WERI-Rb-1 (cell line): Measurements from ENCODE around the gene TENM4.

Experiments
- DNase-seq: peaks from one replicate; pipeline ENCODE4 v3.0.0-alpha.2; 2020
- H3K27ac ChIP-seq: fragments of 250-450 bp; sonication (Bioruptor Pico); 2 replicates; pipeline ENCODE4 v1.5.1; 2020; ENCODE audit warnings: mild to moderate bottlenecking, moderate library complexity
- H3K27me3 ChIP-seq: fragments of 250-450 bp; sonication (Bioruptor Pico); 2 replicates; pipeline ENCODE4 v1.5.1; 2021; ENCODE audit warnings: mild to moderate bottlenecking, low read depth, moderate library complexity; ENCODE audit not compliant: insufficient read depth, severe bottlenecking
- H3K36me3 ChIP-seq: fragments of 250-450 bp; sonication (Bioruptor Pico); 2 replicates; pipeline ENCODE4 v1.5.1; 2020; ENCODE audit warnings: mild to moderate bottlenecking, moderate library complexity
- H3K4me3 ChIP-seq: 2 replicates; pipeline ENCODE4 v1.5.1; 2011; ENCODE audit warnings: low read depth, mild to moderate bottlenecking, control low read depth, low read length
- H3K9me3 ChIP-seq: fragments of 250-450 bp; sonication (Bioruptor Pico); 2 replicates; pipeline ENCODE4 v1.5.1; 2021; ENCODE audit warnings: mild to moderate bottlenecking, moderate library complexity; ENCODE audit not compliant: severe bottlenecking
- TF ChIP-seq, protein P1 (sequence below): IDR thresholded peaks from 2 replicates; pipeline ENCODE4 v1.5.1; 2011; ENCODE audit warnings: low read depth, mild to moderate bottlenecking, control low read depth, inconsistent platforms, low read length

The TENM4 gene

DNA sequence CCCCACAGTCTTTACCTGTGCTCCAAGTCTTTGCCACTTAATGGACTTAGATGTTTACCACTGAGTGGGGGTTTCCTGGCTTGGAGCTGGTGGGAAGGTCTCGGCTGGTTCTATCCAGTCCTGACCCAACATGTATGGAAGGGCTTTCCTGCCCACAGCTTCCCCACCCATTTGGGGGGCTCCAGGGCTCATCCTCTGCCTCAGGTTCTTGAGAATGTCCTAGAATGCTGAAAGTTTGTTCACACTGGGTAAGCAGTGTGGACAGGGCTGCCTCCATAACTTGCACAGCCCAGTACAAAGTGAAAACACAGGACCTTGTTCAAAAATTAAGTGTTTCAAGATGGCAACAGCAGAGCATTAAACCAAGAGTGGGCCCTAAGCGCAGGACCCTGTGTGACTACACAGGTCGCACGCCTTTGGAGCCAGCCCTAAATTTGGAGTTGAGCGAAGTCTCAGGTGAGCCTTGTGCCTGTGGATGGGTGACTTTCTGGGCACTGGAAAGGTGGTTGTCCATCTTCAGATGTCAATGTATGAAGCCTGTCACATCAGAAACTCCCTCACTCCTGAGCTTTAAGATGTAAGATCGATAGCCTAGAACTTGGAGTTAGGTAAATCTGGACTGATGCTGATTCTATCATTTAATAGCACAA, 793.4 kb downstream of the TENM4 start:
- no peaks in the 10 kb centered on the region for H3K36me3 ChIP-seq
- no peak for DNase-seq
- no peak overlapping the region for H3K4me3 ChIP-seq
- no peaks in the 10 kb centered on the region for H3K9me3 ChIP-seq
- H3K27me3 ChIP-seq, result peaks cover 17% of the 10 kb centered on the region
- TF ChIP-seq, protein P1, sequence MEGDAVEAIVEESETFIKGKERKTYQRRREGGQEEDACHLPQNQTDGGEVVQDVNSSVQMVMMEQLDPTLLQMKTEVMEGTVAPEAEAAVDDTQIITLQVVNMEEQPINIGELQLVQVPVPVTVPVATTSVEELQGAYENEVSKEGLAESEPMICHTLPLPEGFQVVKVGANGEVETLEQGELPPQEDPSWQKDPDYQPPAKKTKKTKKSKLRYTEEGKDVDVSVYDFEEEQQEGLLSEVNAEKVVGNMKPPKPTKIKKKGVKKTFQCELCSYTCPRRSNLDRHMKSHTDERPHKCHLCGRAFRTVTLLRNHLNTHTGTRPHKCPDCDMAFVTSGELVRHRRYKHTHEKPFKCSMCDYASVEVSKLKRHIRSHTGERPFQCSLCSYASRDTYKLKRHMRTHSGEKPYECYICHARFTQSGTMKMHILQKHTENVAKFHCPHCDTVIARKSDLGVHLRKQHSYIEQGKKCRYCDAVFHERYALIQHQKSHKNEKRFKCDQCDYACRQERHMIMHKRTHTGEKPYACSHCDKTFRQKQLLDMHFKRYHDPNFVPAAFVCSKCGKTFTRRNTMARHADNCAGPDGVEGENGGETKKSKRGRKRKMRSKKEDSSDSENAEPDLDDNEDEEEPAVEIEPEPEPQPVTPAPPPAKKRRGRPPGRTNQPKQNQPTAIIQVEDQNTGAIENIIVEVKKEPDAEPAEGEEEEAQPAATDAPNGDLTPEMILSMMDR, result no peak
- H3K27ac ChIP-seq, result no peak overlapping the region

DNA sequence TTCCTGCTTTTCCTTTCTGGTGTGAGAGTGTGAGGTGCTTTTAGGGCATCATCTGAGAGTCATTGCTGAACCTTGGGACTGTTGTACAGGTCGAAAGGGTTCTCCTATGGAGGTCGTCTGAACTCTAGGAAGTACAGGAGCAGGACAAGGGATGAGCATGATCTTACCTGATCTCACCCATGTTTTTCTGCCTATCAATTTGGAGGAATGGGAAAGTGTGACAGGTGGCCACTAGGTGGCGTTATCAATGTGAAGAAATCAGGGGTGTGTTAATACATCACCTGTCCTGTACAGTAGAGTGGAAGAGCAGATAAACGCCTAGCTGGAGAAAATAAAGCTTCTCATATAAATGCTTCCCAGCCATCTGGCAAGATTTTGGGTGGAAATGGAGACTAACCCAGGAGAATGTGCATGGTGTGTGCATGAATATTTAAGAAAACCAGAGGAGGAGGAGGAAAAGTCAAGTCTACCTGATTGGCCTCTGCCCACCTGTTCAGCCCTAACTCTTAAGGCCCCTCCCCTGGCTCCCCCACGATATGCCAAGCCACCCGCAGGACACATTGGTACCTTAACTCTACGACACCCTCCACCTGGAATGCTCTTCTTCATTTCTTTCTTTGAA, 794.2 kb downstream of the TENM4 start:
- Histone ChIP-seq H3K4me3 (no peak overlapping the region), H3K9me3 (no peaks in the 10 kb centered on the region), H3K27me3 (peaks cover 17% of the 10 kb centered on the region), H3K27ac (no peak overlapping the region), H3K36me3 (no peaks in the 10 kb centered on the region)
- peak; percentile 63 for DNase-seq
- TF ChIP-seq, protein P1, result peak; percentile 74

DNA sequence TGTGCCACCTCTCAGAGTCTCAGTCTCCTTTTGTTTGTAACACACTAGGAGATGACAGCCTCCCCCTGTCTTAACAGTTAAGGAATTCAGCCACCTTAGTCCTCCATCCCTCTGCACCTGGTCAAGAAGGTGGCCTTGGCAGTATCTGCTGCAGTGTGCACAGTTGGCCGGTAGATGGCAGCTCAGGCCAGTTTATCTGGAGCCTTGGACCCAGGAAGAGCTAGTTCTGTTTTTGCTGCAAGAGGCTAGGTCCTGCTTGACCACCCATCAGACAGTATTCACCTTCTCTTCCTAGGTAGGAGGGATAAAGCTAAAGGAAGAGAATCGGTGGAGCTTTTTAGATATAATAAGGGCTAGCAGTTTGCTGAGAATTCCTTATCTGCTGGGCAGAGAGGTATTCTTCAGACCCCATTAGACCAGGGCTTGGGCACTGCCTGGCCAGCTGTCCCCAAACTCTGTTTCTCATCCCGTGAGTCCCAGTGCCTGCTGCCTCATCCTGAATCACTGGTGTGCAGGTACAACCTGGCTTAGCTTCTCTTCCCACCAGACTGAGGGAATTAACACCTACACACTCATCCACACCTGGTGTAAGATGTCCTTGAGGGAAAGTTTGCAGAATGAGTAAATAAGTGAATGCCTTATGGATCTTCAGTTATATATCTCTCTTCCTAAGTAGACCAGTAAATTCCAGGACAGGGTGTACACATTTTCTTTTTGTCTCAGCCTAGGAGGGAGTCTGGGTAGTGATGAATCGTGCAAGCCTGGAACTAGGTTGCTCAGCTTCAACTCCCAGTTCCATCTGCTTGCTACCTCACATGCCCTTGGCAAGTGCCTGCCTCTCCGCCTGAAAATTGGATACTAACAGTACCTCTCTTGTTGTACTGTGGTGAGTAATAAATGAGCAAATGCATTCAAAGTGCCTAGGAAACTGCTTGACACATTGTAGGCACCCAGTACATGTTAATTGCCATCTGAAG, 795.3 kb downstream of the TENM4 start:
- peak; percentile 62 for DNase-seq
- Histone ChIP-seq H3K27me3 (peaks cover 17% of the 10 kb centered on the region), H3K9me3 (no peaks in the 10 kb centered on the region), H3K27ac (no peak overlapping the region), H3K4me3 (no peak overlapping the region), H3K36me3 (no peaks in the 10 kb centered on the region)
- TF ChIP-seq, protein P1, result peak; percentile 87

DNA sequence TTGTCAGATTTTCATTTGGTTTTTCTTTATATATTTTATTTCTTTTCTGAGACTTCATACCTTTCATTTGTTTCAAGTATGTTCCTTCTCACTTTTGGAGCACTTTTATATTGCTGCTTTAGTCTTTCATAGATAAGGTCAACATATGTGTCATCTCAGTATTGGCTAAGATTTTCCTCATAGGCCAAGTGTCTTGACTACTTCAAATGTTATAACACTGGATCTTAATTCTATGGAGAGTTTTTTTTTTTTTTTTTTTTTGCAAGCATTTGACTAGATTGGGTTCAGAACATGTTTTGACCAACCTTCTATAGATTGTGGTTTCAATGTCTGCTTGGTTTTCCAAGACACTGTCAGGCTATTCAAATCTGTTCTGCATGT, 797.2 kb downstream of the TENM4 start:
- no peak overlapping the region for H3K4me3 ChIP-seq
- no peak for DNase-seq
- H3K27me3 ChIP-seq, result peaks cover 17% of the 10 kb centered on the region
- peaks cover 4% of the 10 kb centered on the region for H3K9me3 ChIP-seq
- TF ChIP-seq, protein P1, result no peak
- H3K27ac ChIP-seq, result no peak overlapping the region
- H3K36me3 ChIP-seq, result no peaks in the 10 kb centered on the region

DNA sequence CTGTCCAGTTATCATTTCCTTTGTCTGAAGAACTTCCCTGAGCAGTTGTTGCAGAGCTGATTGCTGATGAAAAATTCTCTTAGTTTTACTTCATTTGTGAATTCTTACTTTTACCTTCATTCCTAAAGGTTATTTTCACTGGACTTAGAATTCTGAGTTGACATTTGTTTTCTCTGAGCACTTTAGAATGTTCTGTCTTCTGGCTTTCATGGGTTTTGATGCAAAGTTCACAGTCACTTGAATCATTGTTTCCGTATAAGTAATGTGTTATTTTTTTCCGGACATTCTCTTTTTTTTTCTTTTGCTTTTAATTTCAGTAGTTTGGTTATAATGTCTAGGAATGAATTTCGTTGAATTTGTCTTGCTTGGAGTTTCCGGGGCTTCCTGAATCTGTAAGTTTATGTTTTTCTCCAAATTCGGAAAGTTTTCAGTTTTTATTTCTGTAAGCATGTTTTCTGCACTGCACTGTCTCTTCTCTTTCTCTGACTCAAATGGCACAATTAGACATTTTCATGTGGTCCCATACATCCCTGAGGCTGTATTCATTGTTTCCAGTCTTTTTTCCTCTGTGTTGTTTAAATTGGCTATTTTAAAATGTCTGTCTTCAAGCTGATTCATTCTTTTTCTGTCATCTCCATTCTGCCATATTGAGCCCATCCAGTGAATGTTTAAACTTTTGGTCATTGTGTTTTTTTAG, 797.7 kb downstream of the TENM4 start:
- H3K27me3 ChIP-seq, result peaks cover 17% of the 10 kb centered on the region
- DNase-seq, result no peak
- no peaks in the 10 kb centered on the region for H3K36me3 ChIP-seq
- peaks cover 4% of the 10 kb centered on the region for H3K9me3 ChIP-seq
- H3K27ac ChIP-seq, result no peak overlapping the region
- TF ChIP-seq, protein P1, result no peak
- no peak overlapping the region for H3K4me3 ChIP-seq
